CD4-positive, alpha-beta T cell treated with Interferon alpha-2 for 1 hour (primary cell): ENCODE results near the gene GNB1L.
"Not testable (repeated sequence)": the region's sequence is repeated elsewhere in the genome, so short reads cannot be mapped to it uniquely, and the experiment has no call there.

Experiments used
- DNase-seq, 2 donors: peaks; one replicate each; pipeline ENCODE4 v3.0.0-alpha.2; 2020 to 2022

The GNB1L gene

DNA sequence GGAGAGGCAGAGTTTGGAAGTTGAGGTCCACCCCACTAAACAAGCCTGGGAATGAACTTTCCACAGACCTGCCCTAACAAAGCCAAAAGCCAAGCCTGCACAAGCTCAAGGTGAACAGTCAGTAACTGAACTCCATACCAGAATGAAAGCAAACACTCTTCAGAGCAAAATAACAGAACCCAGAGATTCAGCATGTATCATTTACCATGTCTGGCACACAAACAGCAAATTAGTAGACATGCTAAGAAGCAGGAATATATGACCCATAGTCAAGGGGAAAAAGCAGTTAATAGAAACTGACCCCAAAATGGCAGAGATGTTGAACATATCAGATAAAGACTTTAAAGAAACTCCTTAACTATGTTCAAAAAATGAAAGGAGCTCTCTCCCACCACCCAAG lies 62.8 kb downstream of the GNB1L start:
- no peak for DNase-seq

- DNase-seq = no peak
Measured at GRCh38 chr22:19791243-19791642, 63.4 kb downstream of the GNB1L start.

DNA sequence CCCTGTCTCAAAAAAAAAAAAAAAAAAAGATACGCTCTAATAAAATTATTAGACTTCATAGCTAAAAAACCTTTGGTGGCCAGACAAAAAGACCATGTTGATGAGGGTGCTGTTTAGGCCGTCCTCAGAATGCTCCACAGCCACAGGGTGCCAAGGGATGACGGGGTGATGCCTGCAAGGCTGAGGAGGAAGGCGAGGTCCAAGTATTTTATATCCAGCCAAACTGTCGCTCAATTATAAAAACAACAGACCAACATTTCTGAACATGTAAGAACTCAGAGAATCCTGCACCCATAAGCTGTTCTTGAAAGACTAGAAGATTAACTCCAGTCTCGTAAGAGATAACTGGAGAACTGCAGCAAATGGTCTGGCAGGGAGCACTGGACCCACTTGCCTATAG lies 64.8 kb downstream of the GNB1L start:
- no peak for DNase-seq

DNA sequence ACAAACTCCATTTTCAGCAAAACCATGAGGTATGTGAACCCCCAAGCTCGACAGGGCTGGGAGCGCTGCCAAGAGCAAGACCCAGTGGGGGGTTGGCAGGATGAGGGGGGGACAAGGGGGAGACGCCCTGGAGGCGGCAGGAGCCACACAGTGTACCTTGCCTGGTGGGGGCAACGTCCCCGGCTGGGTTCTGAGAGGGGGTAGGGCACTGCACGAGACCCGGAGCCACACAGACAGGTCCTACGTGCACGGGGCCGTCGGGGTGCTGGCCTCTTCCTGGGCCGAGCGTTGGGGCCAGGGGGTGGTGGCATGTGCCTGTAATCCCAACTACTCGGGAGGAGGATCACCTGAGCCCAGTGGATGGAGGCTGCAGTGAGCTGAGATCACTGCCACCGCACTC lies 65.3 kb downstream of the GNB1L start:
- DNase-seq = no peak

- no peak for DNase-seq
Measured at GRCh38 chr22:19788661-19789225, 65.9 kb downstream of the GNB1L start.

- no peak for DNase-seq
Measured at GRCh38 chr22:19787849-19788141, 66.9 kb downstream of the GNB1L start.

DNA sequence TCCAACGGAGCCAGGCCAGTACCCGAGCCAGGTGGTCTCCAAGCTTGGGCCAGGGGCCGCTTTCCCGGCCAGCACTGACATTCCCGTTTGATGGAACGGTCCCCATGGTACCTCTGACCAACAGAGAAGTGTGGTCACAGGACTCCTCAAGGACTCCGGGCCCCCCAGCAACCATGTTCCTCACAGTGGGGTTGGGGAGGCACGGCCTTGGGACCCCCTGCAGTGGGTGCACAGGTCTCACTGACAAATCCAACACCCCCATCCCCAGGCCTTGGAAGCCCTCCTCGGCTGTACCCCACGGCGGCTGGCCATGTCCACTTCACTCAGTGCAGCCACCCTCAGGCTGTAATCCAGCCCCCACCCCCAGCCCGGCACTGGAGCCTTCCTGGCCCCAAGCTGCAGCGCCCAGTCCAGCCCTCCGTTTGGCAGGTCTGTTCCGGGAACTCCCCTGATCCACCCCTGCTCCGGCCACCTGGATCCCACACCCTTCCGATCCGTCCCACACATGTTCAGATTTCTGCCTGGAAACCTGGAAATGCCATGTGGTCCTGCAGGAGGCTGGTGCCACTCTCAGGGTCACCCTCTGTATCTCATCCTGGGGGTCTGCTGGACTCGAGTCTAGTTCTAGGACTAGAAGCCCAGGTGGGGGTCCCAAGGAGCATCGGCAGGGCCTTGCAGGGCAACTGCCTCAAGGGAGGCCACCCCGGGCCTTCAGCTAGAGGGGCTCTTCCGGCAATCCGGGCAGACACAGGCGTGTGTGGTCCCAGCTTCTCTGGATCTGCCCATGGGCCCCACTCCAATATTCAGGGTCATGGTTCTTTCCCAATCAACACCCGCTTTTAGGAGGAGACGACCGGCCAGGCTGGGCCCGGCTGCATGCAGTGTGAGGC lies 67.5 kb downstream of the GNB1L start:
- DNase-seq = no peak

DNA sequence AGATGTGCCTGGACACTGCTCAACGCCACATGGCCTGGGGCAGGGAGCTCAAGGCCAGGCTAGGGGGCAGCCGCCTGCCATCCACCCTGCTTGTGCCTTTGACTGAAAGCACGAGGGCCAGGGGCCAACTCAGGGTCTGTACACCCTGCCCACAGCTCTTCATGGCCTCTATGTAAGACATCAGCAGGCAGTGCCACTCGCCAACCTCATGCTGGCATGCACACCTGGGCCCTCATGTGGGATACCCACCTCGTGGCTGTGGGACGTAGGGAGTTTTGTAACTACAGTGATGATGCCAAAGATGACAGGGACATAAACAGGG lies 68.4 kb downstream of the GNB1L start:
- DNase-seq = no peak

DNA sequence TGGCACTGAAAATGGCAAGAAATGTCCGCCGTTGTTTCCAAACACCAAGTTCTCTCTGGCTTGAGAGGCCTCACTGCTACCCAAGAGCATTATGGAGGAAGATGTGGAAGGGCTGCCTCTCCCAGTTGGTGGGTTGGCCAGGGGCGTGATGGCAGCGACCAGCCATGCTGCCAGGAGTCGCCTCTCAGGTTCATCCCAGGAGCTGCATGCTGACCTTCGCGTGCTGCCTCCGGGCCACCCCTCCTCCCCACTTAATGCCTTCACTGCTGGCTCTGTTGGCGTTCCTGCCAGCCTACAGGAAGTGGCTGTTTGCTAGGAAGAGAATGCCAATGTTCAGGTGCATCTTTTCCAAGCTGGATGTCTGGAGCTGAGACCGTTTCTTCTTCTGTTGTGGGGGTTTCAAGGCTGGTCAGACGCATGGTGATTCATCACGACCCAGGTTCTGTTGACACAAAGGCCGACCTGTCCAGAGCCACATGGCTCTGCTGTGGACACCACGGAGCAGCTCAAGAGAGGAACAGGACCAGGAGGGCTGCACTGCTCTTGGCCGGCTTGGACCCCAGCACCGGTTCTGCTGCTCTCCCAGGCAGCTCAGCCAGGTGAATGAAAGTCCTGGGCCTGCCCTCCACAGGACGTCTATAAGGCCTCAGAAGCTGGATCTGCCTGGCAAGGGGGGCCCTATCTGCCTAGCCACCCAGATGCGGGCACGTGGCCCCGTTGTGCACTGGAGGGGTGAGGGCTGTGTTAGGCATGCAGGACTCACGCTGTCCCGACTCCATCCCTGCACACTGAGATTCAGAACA lies 69.0 kb downstream of the GNB1L start:
- DNase-seq = no peak

DNA sequence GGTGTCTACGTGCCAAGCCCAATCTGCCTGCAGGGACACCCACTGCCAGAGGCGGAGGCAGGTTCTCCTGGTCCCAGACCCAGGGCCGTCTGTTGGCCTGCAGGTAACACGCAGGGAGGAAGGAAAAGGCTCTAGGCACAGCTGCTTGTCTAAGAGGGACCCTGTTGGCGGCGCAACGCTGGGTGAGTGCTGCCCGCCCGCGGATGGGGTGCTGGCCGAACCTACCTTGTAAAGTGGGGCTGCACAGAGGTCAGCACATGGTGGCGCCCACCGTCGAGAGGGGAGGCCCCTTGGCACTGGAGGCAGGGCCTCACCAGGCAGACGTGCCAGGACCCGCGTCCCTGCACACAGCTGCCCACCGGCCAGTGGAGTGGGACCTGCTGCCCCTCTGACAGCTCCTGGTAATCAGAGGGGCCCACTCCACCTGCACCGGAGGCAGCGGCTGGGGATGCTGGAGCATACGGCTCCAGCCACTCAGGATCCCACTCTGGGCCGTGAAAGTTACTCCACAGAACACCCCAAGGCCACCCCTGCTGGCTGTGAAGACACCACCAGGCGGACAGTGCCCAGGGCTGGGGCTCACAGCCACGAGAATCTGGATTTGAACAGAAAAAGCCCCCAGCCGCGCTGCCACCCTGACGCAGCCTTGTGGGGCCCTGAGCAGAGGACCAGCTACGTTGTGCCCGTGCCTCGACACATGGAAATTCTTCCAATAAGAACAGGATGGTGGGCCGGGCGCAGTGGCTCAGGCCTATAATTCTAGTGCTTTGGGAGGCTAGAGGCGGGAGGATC lies 70.1 kb downstream of the GNB1L start:
- no peak for DNase-seq

DNA sequence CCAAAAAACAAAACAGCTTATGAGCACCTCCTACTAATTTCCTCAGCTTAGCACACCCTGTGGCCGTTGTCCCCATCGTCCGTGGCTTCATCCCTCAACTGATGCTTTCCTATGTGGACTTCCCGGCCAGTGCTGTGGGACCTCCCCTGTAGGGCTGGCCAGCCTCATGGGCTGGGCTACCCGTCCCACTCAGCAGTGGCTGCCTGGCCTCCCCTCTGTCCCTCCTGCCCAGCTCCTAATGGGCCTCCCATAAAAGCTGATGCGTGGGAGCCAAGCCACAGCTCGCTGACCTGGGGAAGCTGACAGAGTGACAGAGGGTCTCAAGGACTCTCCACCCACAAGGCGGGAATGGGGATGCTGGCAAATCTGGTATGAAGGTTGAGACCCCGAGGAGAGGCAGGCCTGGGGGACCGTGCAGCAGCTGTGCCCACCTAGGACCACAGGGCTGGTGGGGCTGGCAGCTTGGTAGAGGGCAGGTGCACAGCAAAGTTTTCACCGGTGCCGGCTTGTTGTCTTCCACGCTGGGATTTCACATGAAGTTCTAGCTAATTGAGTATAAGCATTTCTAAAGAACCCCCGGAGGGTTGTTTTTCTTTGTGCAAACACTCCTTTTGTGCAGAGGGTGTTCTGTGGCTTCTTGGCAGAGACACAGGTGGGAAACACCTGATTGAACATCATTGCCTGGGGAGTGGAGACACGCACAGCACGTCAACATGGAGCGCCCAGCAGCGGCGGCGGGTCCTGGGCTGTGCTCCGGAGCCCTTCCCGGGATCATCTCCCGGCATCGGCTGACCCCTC lies 70.9 kb downstream of the GNB1L start:
- no peak for DNase-seq

- no peak for DNase-seq
Measured at GRCh38 chr22:19782533-19782932, 72.1 kb downstream of the GNB1L start.

DNA sequence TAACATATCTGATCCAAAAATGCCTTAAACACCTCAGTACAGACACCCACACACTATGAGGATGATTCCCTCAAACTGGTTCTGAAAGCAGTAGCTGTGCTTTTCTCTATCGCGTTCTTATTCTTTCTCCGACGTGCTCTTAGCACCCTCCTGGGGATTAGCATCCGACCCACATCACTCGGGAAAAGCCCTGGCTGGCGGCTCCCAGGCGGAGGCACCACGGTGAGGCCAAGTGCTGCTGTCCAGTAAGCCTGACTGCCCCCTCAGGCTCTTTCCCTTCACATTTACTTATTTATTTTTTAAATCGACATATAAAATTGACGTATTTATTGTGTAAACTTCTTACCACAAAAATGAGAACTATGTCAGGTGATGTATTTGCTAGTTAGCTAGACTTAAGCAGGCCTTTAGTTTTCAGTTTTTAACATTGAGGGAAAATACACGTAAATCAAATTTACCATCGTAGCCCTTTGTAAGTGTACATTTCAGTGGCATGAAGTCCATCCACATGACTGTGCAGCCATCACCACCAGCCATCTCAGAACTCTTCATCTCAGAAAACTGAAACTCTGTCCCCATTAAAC lies 74.9 kb downstream of the GNB1L start:
- no peak for DNase-seq

DNA sequence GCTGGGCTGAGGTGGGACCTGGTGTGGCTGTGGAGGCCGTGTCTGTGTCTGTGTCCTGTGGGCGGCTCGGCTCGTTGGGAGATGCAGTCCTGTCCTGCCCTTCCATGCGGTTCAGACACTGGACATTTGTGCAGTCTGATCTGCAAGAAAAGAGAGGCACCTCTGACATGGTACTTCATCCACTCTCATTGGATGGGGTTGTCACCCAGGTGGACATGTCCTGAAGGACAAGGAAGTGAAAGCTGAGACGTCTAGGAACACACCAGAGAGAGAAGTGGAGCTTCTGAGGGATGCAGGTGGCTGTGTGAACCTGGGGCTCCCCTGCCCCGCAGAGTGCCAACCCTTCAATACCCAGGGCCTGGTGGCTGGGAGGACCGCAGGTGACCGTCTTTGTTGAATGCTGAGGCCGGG lies 75.7 kb downstream of the GNB1L start:
- DNase-seq = no peak

- DNase-seq = not testable (repeated sequence)
Measured at GRCh38 chr22:19777192-19777591, 77.5 kb downstream of the GNB1L start.

DNA sequence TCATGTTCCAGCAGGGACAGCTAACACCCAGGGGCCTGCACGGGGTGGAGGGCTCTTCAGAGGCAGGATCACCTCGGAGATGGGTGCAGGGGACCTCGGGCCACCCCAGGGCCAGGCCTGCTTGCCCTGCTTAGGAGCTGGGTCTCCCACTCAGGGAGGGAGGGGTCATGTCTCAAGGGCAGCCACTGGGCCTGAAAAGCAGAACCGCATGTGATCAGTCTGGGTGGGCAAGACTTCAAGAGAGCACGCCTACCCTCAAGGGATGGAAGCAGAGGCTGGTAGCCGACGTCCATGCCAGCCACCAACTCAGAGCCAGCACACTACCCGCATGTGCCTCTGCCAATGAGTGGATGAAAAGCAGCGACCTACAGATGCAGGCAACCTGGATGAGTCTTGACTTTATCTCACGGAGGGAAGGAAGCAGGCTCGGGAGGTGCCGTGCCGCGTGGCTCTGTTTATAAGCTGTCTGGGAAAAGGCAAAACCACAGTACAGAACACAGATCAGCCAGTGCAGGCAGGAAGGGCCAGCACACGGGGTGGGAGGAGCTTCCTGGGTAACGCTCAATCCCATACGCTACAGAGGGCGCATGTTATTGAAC lies 78.1 kb downstream of the GNB1L start:
- DNase-seq = no peak

DNA sequence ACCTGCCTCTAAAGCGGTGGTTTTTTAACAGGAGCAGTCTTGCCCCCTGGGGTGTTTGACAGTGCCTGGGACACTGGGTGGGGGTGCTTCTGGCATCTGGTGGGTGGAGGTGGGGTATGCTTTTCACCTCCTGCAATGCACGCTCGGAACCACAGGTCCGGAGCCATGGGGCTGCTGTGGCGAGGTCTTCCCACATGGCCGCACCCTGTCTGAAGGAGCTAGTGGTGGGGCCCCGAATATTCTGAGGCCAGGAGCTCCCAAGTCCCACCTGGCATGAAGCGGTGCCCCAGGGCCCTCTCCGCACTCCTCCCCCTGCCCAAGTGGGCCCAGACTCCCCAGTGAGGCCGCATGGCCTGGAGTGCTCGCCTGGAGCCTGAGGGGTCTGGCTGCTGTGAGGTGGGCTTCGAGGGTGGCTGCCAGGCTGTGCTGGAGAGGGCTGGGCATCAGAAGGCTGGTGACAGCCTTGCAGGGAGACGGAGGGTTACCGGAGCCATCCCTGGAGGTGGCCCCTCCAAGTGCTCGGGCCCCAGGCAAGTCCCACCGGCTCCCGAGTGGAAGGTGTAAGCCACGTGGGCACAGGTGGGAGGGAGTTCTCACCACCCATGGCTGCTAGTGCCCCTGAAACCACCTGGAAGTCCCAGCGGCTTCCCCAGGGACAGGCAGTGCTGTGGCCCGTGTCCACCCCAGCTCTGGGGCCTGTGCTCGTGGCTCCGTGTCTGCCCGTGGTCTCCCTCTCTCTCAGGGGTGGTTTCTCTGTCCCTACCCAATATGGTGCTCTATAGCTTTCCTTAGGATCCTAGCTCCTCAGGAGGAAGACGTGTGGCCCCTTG lies 79.0 kb downstream of the GNB1L start:
- DNase-seq = no peak

DNA sequence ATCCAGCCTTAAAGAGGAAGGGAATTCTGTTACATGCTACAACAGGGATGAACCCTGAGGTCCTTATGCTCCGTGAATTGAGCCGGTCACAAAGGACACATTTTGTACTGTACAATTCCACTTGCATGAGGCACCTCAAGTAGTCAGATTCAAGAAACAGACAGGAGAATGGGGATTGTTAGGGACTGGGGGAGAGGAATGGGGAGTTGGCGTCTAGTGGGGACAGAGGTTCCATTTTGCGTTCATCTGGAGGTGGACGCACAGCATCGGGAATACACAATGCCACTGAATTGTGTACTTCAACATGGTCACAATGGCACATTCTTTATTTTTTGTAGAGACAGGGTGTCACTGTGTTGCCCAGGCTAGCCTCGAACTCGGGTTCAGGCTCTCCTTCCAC lies 80.0 kb downstream of the GNB1L start:
- DNase-seq = no peak

GRCh38 chr22:19773470-19774040 lies 81.1 kb downstream of the GNB1L start:
- no peak for DNase-seq
